GM18508 (cell line): ENCODE results near the gene CEP295NL.
"Not testable (repeated sequence)": the region's sequence is repeated elsewhere in the genome, so short reads cannot be mapped to it uniquely, and the experiment has no call there.

ENCODE experiments used
- ATAC-seq: cut with Tn5 transposase; IDR thresholded peaks from one replicate; pipeline ENCODE4 v1.9.1; 2021; ENCODE audit warnings: moderate number of reproducible peaks; ENCODE audit not compliant: insufficient read depth, unreplicated experiment

Gene CEP295NL

GRCh38 chr17:78873519-78874340, 29.3 kb downstream of the CEP295NL start:
- ATAC-seq = no peak

GRCh38 chr17:78872486-78872885, 30.5 kb downstream of the CEP295NL start:
- no peak for ATAC-seq

- no peak for ATAC-seq
Measured at GRCh38 chr17:78870621-78871020, 32.4 kb downstream of the CEP295NL start.

- no peak for ATAC-seq
Measured at GRCh38 chr17:78868391-78868790, 34.6 kb downstream of the CEP295NL start.

GRCh38 chr17:78867046-78867445, 36.0 kb downstream of the CEP295NL start:
- ATAC-seq = not testable (repeated sequence)

- no peak for ATAC-seq
Measured at GRCh38 chr17:78865682-78866390, 37.2 kb downstream of the CEP295NL start.

GRCh38 chr17:78864117-78864516, 38.9 kb downstream of the CEP295NL start:
- no peak for ATAC-seq

- no peak for ATAC-seq
Measured at GRCh38 chr17:78862073-78863023, 40.7 kb downstream of the CEP295NL start.

- ATAC-seq = no peak
Measured at GRCh38 chr17:78861229-78861628, 41.8 kb downstream of the CEP295NL start.

GRCh38 chr17:78859051-78859450, 44.0 kb downstream of the CEP295NL start:
- no peak for ATAC-seq

GRCh38 chr17:78857266-78857665, 45.7 kb downstream of the CEP295NL start:
- no peak for ATAC-seq

- ATAC-seq = no peak
Measured at GRCh38 chr17:78855561-78856165, 47.3 kb downstream of the CEP295NL start.

- ATAC-seq = no peak
Measured at GRCh38 chr17:78854508-78854907, 48.5 kb downstream of the CEP295NL start.

- no peak for ATAC-seq
Measured at GRCh38 chr17:78853926-78854394, 49.0 kb downstream of the CEP295NL start.

GRCh38 chr17:78852709-78853121, 50.3 kb downstream of the CEP295NL start:
- no peak for ATAC-seq

- ATAC-seq = no peak
Measured at GRCh38 chr17:78849026-78849425, 54.0 kb downstream of the CEP295NL start.

GRCh38 chr17:78847052-78847451, 55.9 kb downstream of the CEP295NL start:
- ATAC-seq = no peak

GRCh38 chr17:78844301-78845005, 58.5 kb downstream of the CEP295NL start:
- no peak for ATAC-seq

- no peak for ATAC-seq
Measured at GRCh38 chr17:78842881-78843565, 60.0 kb downstream of the CEP295NL start.
